IPS-18c (cell line): Measurements from ENCODE around the gene ABCG2.

Experiments used
- H3K4me3 ChIP-seq: 2 replicates; pipeline ENCODE4 v1.7.0; 2013; ENCODE audit warnings: low read depth, mild to moderate bottlenecking, low read length, moderate library complexity; ENCODE audit not compliant: insufficient read depth
- H3K9me3 ChIP-seq: one replicate; pipeline ENCODE4 v1.6.1; 2013; ENCODE audit warnings: mild to moderate bottlenecking, low read length, moderate library complexity; ENCODE audit not compliant: control insufficient read depth, insufficient read depth

The ABCG2 gene

DNA sequence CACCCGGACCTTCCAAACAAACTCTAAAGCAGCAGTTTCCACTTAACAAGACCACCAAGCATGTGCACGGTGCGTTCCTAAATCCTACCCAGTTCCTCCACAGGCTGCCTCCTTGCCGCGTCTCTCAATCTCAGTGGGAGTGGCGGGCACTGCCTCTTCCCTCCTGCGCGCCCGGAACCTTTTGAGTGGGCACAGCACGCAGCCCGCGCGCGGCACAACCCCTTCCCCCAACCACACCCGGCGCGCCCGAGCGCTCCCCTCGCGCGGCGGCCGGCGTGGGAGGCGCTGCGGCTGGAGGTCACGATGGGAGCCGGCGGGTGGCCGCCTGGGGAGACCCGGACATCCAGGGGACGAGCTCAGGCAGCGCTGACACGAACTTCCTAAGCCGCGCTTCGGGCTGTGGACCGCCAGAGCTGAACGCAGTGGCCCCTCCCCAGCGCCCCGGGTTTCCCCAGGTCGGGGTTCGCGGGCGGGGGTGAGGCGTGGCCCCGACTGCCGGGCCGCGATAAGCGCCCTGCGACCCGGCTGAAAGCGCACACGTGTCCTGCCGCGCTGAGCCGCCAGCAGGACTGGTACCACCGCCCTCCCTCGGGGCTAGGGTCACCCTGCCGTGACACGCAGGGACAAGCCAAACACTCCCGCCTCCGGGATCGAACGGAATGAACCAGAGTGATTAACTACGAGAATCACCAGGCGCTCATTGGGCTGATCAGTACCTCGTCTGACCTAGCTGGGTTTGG, at the start of gene ABCG2:
Gene ABCG2 (minus strand): TSS at position 151 of the 740 bp plus-strand sequence. CDS start 18,644 bp downstream, outside the sequence.
- Histone ChIP-seq H3K9me3 (no peaks in the 10 kb centered on the region), H3K4me3 (peak within 1 kb of the TSS; percentile 72)

DNA sequence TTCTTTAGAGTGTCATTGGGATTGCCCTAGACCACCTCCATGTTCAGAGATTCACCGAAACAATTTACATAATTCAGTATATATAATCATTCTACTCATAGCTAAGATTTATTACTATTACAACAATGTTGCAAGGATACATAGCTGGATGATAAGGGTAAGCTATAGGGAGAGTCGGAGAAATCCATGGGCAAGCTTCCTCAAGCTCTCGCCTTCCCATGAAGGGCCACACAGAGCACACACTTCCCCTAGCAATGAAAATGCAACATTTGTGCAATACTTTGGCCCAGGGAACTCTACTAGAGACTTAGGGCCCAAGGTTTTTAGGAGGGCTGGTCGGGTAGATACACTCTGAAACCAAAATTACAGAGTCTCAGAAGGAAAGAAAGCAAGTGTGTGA, 49.7 kb upstream of the ABCG2 start:
- Histone ChIP-seq H3K4me3 (no peak overlapping the region), H3K9me3 (no peaks in the 10 kb centered on the region)

DNA sequence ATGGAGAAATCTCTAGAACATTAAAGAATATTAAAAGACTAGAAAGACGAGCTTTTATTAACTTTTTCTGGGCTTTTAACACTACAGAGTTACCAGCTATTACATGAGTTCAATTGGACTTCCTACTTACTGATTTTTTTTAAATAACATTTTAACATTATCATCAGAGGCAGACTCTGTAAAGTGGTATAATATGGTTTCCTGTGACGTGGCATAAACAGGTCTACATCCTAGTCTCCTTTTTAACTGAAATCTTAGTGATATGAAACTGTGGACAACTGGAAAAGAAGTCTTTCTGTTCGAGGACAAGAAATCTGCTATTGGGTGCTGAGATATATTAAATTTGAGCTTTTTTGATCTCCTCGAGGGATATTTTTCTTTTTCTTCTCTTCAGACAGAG, 48.7 kb upstream of the ABCG2 start:
- Histone ChIP-seq H3K4me3 (no peak overlapping the region), H3K9me3 (no peaks in the 10 kb centered on the region)

- peaks cover 2% of the 10 kb centered on the region for H3K9me3 ChIP-seq
Observed at GRCh38 chr4:88204882-88205281, 46.4 kb upstream of the ABCG2 start.

GRCh38 chr4:88202443-88202842, 44.0 kb upstream of the ABCG2 start:
- H3K9me3 ChIP-seq: peaks cover 2% of the 10 kb centered on the region
- H3K4me3 ChIP-seq: no peak overlapping the region

More at GRCh38 chr4:88204882-88205281, 46.4 kb upstream of the ABCG2 start:
- no peak overlapping the region for H3K4me3 ChIP-seq

DNA sequence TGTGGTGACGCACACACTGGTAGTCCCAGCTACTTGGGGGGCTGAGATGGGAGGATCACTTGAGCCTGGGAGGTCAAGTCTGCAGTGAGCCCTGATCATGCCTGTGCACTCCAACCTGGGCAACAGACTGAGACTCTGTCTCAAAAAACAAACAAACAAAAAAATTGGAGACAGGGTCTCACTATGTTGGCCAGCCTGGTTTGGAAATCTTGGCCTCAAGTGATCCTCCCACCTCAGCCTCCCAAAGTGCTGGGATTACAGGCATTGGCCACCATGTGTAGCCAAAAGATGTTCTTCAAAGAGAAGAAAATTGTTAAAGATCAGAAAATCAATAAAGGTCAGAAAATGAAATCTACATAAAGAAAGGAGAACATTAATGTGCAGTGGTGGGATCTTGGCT, 41.7 kb upstream of the ABCG2 start:
- Histone ChIP-seq H3K9me3 (peaks cover 2% of the 10 kb centered on the region), H3K4me3 (no peak overlapping the region)

- Histone ChIP-seq H3K4me3 (no peak overlapping the region), H3K9me3 (peaks cover 2% of the 10 kb centered on the region)
Observed at GRCh38 chr4:88196523-88197185, 38.2 kb upstream of the ABCG2 start.

- H3K4me3 ChIP-seq: no peak overlapping the region
- H3K9me3 ChIP-seq: peaks cover 2% of the 10 kb centered on the region
Observed at GRCh38 chr4:88196013-88196365, 37.5 kb upstream of the ABCG2 start.

GRCh38 chr4:88195328-88196012, 37.0 kb upstream of the ABCG2 start:
- Histone ChIP-seq H3K9me3 (peaks cover 2% of the 10 kb centered on the region), H3K4me3 (no peak overlapping the region)

DNA sequence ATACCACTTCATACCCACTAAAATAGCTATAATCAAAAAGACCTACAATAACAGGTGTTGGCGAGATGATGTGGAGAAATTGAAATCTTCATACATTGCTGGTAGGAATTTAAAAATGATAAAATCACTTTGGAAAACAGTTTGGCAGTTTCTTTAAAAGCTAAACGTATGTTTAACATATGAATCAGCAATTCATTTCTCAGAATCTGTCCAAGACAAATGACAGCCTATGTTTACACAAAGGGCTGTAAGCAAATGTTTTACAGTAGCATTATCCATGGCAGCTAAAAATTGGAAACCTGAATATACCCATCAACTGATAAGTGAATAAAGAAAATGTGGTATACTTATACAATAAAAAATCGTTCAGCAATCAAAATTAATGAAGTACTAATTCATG, 33.0 kb upstream of the ABCG2 start:
- H3K9me3 ChIP-seq: no peaks in the 10 kb centered on the region
- H3K4me3 ChIP-seq: no peak overlapping the region

DNA sequence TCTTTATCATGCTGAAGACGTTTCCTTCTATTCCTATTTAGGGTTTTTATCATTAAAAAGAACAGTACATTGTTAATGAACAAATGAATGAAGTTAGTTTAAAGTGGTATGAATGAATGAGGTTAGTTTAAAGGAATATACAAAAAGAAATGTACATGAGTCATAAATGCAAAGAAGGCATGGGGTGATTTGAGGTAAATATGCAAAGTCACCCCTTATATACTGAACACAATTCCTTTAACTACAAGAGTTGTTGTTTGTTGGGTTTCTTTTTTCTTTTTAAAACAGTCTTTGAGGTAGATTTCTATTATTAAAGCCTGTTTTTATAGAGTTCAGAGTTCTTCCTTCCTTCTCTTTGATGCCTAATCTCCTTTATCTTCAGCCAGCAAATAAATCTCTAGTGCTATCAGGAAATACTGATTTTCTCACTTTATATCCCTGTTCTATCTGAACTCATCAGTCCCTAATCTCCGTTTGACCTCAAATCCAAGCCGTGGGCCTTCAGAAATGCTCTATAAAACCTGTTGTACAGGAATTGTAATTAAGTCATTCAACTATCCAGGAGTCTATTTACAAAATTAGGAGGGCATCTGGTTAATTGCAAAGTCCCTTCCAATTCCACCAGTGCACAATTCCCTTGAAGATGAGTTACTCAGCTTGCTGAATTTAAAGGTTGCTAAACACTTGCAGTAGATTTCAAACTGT, 31.6 kb upstream of the ABCG2 start:
- Histone ChIP-seq H3K4me3 (no peak overlapping the region), H3K9me3 (no peaks in the 10 kb centered on the region)

DNA sequence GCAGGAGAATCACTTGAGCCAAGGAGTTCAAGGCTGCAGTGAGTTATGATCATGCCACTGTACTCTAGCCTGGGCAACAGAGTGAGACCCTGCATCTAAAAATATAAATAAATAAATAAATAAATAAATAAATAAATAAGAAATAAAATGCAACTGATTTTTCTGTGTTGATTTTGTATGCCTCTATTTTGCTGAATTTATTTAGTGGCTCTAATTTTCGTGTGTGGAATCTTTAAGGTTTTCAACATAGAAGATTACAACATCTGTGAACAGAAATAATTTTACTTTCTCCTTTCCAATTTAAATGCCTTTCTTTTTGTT, 30.9 kb upstream of the ABCG2 start:
- Histone ChIP-seq H3K9me3 (no peaks in the 10 kb centered on the region), H3K4me3 (no peak overlapping the region)

DNA sequence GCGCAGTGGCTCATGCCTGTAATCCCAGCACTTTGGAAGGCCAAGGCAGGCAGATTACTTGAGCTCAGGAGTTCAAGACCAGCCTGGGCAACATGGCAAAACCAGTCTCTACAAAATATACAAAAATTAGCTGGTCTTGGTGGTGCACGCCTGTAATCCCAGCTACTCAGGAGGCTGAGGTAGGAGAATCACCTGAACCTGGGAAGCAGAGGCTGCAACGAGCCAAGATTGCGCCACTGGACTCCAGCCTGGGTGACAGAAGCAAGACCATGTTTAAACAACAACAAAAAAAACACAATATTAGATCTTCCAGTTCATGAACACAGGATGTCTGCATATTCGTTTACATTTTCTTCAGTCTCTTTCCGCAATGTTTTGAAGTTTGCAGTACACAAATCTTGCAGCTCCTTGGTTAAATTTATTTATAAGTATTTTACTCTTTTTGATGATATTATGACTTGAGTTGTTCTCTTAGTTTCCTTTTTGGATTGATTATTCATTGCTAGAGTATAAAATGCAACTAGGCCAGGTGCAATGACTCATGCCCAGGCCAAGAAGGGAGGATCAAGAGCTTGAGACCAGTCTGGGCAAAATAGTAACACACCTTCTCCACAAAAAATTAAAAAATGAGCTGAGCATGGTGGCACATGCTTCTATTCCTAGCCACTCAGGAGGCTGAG, 30.4 kb upstream of the ABCG2 start:
- Histone ChIP-seq H3K4me3 (no peak overlapping the region), H3K9me3 (no peaks in the 10 kb centered on the region)

- H3K9me3 ChIP-seq: no peaks in the 10 kb centered on the region
- H3K4me3 ChIP-seq: no peak overlapping the region
Observed at GRCh38 chr4:88187766-88188165, 29.3 kb upstream of the ABCG2 start.

- no peaks in the 10 kb centered on the region for H3K9me3 ChIP-seq
- H3K4me3 ChIP-seq: no peak overlapping the region
Observed at GRCh38 chr4:88185906-88186305, 27.5 kb upstream of the ABCG2 start.

GRCh38 chr4:88179261-88179660, 20.8 kb upstream of the ABCG2 start:
- Histone ChIP-seq H3K4me3 (no peak overlapping the region), H3K9me3 (no peaks in the 10 kb centered on the region)

- H3K9me3 ChIP-seq: no peaks in the 10 kb centered on the region
- no peak overlapping the region for H3K4me3 ChIP-seq
Observed at GRCh38 chr4:88178626-88179231, 20.3 kb upstream of the ABCG2 start.
